Stimulated activated CD8-positive, alpha-beta memory T cell treated with anti-CD3 and anti-CD28 coated beads, Interleukin-4, amount 100 ng/mL, for 4 hours (primary cell): ENCODE measurements around the gene CAMKMT.

Experiments
- DNase-seq, 2 donors: peaks; one replicate each; pipeline ENCODE4 v3.0.0-alpha.2; 2020; ENCODE audit warnings: low read depth in 2 of 2, low spot score in 1 of 2

CAMKMT gene

DNA sequence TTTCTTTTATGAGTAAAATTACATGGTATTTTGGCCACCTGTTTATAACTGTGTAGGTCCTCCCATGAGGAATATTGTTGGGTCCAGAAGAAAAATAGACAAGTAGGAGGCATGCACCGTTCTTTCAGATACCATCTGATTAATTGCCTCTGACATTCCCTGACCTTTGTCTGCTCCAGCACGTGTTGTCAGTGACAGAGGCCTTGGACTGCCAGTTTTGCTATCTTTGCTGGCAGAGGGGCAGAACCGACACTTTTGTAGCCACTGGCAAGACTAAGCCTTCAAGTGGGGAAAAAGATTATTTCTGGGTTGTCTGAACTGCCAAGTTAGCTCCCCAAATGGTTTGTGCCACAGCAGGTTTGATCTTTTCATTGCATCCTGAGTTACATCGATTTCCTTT is 276.9 kb downstream of the CAMKMT start:
- DNase-seq = no peak

DNA sequence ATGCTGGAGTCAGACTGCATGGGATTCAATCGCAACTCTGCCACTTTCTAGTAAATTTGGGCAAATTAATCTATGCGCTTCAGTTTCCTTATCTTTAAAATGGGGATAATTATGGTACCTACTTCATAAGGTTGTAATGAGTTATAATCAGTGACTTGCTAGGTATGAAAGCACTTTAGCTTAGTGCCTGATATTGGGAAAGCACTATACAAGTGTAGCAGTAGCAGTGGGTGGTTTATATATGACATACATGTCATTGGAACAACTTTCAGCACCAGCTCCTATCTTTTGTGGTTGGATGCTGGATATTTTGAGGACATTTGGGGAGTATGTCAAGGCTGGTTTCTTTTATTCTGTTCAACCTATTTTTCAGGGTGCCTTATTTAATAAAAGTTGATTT is 277.7 kb downstream of the CAMKMT start:
- DNase-seq = no peak

GRCh38 chr2:44642123-44642857 is 280.5 kb downstream of the CAMKMT start:
- DNase-seq = no peak

- no peak for DNase-seq
Observed at GRCh38 chr2:44645937-44646336, 284.2 kb downstream of the CAMKMT start.

GRCh38 chr2:44649381-44649780 is 287.6 kb downstream of the CAMKMT start:
- no peak for DNase-seq

DNA sequence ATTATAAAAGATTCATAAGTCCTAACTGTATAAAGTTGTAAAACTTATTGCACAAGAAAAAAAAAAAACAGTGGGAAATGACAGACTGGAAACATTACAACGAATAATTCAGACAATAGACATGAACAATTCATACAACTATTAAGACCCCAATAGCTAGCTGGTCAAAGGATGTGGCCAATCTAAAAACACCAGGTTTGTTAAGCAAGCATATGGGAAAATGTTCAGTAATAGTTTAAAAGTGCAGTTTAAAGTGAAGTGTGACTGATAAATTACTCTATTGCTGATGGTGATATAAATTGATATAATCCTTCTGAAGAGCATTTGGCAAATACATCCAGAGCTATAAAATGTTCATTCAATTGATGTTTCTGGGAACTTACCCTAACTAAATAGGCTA is 289.0 kb downstream of the CAMKMT start:
- DNase-seq = no peak

DNA sequence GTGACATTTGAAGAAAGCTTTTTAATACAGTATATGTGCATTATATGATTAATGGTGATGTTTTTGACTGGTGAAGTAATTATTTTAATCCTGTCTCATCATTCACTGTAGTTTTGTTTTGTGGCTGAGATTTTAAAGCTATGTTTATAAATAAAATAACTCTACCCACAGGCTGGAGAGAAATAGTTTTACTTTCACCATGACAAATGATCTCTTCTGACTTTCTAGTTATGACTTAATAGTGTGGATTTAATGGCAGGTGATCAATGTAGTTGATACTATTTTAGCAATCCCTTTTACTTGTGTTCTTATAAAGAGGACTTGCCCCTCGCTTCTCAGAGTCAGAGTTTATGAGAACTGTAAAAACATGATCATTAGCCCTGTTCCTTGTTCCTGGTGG is 290.2 kb downstream of the CAMKMT start:
- no peak for DNase-seq

GRCh38 chr2:44652701-44653100 is 291.0 kb downstream of the CAMKMT start:
- no peak for DNase-seq

DNA sequence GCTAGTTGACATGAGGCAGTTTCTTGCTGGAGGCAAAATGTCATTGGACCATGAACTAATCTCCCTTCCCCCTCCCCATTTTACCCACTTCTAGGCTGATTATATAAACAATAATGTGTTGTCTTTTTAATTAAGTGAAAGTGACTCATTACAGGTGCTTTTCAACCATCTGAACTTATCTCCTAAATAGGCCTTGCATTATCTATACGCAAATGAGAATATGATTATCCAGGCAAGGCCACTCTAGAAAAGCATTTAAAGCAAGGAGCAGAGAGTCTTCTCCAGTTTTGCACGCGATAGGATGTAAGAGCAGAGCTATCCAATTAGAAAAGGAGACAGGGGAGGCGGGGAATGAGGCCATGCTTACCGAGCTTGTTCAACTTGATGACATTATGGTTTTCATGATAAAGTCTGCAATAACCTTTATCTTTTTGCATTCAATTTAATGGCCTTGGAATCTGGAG is 293.7 kb downstream of the CAMKMT start:
- DNase-seq = no peak

GRCh38 chr2:44656460-44656859 is 294.7 kb downstream of the CAMKMT start:
- no peak for DNase-seq

- no peak for DNase-seq
Observed at GRCh38 chr2:44663471-44664073, 301.8 kb downstream of the CAMKMT start.

GRCh38 chr2:44668336-44668735 is 306.6 kb downstream of the CAMKMT start:
- no peak for DNase-seq

- no peak for DNase-seq
Observed at GRCh38 chr2:44671276-44671675, 309.5 kb downstream of the CAMKMT start.

GRCh38 chr2:44671916-44672315 is 310.2 kb downstream of the CAMKMT start:
- no peak for DNase-seq

DNA sequence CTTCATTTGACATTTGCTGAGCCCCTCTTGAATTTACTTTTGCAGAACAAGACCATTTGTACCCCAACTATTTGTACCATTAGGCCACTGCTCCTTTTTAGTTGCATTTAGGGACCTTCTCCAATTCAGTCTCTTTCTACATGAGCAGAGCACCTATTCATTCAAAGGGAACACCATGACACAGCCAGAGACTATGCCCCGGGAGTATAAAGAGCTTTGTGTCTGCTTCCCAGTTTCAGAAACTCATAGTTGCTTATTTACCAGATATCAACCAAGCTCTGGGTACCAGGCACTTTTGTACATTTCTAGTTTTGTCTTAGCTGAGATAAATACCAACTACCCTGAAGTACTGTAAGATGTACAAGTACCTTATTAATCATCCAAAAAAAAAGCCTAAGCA is 310.7 kb downstream of the CAMKMT start:
- no peak for DNase-seq

DNA sequence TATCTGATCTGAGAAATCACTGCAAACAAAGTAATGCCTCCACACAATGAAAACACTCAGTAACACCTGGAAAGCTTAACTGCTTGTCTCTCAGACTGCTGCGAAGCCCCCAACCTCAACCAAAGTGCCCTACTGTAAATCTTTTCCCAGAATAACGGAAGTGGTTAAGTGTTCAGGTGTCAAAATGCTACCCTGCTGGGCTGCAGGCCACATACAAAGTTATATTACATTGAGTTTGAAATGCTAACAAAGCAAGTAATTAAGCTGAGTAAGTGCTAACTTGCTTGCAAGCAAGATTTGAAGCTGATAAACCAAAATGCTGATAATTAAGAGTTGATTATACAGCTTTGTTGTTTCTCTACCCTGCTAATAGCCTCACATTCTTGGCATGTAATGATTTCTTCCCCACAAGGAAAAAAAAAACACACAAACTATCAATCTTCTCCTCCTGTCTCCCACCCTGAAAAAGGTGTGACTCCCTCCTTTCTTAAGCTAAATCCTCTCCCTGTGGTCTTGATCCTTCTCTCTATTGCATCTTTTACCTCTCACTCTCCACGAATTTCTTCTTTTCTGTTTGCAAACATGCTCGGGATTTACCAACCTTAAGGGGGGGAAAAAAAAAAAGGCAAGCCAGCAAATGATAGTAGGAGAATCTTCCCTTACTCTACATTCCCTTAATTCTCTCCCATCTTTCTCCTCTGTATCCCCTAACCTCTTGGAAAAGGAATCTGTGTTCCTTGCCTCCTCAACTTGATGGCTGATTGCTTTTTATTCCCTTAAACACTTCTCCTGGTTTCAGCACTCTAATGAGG is 312.9 kb downstream of the CAMKMT start:
- DNase-seq = no peak

DNA sequence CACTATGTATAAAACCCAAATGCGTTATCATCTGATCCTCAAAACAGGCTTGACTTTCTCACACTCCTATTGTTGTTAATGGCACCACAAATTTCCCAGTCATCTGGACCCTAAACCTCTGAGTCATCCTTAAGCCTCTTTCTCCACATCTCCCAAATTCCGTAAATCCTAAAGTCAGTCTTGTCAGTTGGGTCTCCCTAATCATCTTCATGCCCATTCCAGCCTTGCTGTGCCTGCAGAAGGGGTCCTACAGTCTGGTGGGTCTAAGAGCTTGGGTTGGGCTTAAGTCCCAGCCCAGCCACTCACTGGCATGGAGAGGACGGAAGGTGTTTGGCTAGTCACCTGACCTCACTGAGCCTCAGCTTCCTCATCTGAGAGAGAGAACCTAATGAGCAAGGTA is 314.6 kb downstream of the CAMKMT start:
- no peak for DNase-seq

DNA sequence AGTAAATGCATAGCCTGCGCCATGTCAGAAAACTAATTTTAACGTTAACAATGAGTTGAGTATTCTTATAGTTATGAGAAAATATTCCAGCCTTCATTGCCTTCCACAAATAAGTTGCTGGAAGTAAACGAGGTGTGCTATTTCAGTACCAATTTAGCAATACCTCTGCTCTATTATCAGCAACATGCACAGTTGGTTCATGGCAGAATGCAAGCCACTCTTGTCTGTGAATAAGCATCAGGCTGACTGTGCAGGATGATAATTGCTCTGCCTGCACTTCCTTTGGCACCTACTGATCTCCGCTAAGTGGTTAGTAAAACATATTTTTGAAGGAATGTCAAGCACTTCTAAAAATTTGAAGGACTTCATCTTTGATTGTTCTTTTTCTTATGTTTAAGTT is 317.8 kb downstream of the CAMKMT start:
- no peak for DNase-seq

GRCh38 chr2:44679990-44680389 is 318.2 kb downstream of the CAMKMT start:
- DNase-seq = no peak

DNA sequence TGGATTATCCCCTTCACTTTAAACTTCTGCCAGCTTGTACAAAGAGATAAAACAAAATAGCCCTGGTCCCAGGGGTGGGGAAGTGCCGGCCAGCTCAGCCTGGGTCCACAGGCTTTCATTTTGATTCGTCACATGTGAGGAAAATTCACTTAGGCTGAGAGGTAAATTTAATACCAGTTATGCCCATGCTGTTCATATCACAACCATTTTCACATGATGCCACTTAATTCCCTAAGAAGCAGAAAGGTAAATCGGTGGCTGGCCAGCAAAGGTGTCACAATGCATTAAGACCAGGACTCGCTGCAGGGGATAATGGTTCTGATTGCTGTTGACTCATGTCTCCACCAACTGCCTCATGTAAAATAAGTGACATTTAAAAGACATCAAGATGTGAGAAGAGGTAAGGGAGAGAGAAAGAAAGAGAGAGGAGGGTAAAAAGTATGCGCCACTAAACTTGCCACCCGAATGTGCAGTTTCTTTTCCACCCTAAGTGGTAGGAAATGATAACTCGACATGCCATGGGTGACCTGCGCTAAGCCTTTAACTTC is 318.8 kb downstream of the CAMKMT start:
- no peak for DNase-seq

- no peak for DNase-seq
Observed at GRCh38 chr2:44680983-44681531, 319.3 kb downstream of the CAMKMT start.

GRCh38 chr2:44682459-44682858 is 320.7 kb downstream of the CAMKMT start:
- no peak for DNase-seq
